SW480 (cell line): ENCODE results near the gene FSTL3.

Experiments
- DNase-seq: peaks from one replicate; pipeline ENCODE4 v3.0.0-alpha.2; 2016; ENCODE audit warnings: low spot score

Gene FSTL3

DNA sequence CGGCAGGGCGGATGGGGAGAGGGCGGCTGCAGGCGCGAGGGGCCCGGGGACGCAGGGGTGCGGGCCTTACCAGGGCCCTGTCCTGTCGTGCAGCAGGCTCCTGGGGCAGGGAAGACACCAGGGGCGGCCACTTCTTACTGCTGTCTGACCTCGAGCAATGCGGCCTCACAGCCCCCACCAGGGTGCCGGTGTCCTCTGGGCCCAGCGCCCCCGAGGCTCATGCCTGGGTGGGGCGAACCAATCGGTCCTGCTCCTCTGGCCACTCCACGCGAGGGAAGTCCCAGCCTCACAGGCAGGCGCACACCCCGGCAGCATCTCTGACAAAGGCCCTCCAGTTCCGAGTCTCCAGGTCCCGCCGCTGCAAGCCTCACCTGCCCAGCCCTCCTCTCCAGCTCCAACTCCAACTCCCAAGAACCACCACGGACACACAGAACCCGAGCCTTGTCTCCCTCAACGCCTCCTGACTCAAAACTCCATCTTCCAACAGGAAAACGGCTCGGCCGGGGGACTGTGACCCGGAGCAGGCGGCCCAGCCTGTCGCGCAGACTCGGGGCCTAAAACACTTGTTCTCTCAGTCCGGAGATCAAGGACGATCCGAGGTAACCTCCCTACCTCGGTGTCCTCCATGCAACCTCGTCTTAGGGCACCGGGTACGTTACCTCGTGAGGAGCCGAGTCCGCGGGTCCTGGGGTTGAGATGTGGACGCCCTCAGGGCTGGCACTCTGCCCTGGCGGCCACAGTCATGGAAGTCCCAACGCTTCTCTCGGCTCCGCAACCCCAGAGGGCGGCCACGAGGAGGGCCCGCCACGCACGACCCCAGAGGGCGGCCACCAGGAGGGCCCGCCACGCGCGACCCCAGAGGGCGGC lies 30.0 kb upstream of the FSTL3 start:
- no peak for DNase-seq

DNA sequence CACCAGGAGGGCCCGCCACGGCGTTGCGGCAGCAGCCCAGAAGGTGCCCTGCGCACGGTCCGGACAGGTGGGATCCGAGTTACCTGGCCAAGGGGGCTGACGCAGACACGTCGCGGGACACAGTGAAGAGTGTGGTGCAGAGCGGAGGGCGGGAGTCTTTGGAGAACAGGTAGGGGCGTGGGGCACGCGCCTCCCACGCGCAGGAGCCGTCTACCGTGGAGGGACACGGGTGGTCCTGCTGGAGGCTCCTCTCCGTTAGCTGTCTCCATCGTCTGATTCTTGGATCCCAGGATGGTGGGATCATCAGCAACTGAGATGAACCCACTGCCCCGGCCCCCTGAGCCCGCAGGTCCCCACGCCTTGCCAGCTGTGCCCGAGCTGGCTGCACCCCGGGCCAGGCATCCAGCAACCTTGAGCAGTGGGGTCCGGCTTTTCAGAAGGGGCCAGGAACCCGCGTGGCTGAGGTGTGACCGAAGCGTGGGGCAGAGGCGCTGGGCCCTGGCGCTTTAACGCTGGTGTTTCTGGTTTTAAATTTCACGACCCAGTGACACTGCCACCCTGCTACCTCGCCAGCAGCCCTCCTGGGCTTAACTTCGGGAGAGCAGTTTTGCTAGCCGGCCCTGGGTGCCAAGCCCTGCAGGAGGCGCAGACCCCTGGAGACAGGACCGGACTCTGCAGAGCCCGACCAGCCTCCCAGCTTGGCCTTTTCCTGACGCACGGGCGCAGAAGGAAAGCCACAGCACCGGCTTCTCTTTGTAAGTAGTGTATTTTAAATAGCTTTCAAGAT lies 29.2 kb upstream of the FSTL3 start:
- no peak for DNase-seq

DNA sequence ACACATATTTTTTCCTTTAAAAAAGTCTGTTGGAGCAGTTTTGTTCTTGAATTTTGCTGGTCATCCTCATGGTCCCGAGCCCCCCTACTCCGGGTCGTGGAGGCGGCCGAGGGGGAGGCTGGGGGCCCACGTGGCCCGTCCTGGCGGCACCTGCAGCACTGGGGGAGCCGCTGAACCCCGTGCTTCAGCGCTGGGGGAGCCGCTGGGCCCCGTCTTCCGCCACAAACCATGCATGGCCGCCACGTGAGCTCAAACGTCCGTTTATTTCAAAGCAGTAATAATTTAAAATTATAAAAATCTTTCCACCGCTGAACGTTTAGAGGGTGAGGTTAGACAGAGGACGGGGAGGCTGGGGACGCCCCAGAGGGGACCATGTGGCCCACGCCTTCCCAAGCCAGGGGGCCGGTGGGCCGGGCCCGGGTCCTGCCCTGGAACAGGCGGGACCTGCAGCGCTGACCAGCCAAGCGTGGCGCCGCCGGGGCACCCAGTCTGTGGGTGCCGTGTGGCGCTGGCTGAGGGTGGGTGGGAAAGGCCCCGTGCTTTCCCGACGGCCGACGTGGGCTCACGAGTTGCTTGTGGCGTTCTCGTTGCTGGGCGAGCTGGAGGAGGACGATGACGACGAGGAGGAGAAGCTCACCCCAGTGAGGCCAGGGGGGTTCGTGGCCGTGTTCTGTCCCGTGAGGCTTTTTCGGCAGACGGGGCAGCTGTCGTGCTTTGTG lies 28.5 kb upstream of the FSTL3 start:
- no peak for DNase-seq

DNA sequence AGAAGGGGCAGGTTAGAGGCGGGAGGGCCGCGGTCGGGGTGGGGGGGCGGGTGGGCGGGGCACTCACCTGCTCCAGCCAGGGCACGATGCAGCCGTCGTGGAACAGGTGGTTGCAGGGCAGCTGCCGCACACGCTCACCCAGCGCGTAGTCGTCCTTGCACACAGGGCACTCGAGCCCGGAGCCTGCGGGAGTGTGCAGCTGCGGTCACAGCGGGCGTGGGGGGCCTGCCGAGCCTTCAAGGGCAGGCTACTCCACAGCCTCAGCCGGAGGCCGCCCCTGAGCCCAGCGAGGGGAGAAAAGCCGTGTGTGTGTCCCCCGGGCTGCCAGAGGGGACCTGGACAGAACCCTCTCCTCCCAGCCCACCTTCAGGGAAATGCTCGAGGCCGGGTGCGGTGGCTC lies 27.9 kb upstream of the FSTL3 start:
- DNase-seq: no peak

DNA sequence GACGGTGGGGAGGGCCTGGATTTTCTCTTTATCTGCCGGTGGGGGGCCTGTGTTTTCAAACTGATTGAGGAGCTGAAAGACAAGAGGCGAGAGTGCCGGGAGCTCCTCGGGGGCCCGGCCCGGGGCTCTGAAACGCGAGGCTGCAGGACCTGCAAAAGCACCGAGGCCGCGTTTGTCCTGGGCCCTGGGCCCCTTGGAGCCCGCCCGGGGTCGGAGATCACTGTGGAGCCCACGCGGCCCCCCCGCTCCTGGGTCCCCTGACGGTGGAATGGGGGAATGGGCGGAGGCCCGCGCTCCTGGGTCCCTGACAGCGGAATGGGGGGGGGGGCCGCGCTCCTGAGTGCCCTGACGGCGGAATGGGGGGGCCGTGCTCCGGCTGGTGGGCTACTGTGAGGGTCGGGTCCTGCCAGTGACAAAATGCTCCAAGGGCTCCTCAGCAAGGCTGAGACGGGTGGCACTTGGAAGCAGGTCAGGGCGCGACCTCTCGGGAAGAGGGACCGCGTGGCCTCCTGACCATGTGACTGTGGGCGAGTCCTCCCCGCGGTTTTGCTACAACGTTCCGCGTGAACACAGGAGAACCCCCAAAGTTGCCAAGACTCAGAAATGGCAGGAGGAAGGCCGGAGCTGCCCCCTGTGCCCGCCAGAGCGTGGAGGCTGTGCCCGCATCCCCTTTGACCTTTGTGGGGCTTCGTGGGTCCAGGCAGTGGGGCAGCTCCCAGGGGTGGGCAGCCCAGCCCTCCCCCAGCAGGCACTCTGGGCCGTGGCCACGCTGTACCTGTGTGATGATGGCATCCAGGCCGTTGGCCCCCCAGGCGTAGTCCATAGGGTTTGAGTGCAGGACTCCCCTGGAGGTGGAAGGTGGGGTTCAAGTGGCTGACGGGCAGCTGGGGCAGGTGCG lies 27.0 kb upstream of the FSTL3 start:
- DNase-seq: no peak

DNA sequence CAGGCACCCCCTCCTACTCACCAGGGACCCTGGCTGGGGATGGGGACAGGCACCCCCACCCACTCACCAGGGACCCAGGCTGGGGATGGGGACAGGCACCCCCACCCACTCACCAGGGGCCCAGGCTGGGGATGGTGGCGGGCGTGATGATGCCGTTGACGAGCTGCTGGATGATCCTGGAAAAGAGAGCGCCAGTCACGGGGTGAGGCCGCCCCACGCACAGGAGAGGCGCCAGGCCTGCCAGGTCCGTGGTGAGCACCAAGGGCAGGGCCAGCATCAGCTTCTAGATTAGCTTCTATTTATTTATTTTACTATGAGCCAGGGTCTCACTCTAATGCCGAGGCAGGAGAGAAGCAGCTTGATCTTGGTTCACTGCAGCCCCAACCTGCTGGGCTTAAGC lies 26.1 kb upstream of the FSTL3 start:
- DNase-seq: no peak

DNA sequence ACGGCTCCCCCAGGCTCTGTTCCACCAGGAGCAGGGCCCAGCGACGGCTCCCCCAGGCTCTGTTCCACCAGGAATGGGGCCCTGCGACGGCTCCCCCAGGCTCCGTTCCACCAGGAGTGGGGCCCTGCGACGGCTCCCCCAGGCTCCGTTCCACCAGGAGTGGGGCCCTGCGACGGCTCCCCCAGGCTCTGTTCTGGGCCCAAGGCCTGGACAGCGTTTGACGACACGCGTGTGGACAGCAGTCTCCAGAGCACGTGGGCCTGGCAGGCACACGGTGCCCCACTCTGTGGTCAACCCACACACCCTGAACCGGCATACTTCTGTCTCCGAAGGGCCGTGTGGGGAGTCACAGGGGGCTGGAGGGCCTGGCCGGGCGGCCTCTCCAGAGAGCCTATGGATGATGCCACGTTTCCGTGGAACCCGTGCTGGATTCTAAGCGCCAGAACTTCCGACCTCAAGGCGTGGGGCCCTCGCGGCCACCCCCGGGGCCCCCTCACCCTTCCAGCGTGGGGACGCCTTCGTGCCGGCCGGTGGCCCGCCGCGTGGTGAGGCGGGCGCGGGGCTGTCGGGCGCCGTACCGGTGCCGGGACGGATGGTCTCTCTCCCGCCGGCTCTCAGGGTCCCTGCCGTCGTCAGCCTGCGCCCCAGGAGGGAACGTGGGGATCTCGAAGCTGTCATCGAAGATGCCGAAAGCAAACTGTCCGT lies 24.9 kb upstream of the FSTL3 start:
- DNase-seq: no peak

DNA sequence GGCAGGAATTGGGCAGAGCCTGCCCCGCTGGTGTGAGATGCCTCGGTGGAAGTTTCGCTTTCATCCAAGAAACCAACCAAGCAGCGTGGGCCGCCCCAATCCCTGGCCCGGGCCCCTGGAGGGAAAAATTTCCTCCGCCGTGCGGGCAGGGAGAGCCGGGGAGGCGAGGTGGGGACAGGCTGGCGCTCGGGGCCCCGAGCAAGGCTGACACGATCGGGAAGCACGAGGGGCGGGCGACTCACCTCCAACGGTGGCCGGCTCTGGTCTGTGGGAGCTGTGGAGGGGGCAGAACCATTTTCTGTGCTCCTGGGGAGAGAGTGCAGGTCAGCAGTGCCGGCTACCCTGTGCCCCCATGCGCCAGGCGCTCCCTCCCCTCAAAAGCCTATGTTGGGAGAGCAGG lies 24.2 kb upstream of the FSTL3 start:
- no peak for DNase-seq

DNA sequence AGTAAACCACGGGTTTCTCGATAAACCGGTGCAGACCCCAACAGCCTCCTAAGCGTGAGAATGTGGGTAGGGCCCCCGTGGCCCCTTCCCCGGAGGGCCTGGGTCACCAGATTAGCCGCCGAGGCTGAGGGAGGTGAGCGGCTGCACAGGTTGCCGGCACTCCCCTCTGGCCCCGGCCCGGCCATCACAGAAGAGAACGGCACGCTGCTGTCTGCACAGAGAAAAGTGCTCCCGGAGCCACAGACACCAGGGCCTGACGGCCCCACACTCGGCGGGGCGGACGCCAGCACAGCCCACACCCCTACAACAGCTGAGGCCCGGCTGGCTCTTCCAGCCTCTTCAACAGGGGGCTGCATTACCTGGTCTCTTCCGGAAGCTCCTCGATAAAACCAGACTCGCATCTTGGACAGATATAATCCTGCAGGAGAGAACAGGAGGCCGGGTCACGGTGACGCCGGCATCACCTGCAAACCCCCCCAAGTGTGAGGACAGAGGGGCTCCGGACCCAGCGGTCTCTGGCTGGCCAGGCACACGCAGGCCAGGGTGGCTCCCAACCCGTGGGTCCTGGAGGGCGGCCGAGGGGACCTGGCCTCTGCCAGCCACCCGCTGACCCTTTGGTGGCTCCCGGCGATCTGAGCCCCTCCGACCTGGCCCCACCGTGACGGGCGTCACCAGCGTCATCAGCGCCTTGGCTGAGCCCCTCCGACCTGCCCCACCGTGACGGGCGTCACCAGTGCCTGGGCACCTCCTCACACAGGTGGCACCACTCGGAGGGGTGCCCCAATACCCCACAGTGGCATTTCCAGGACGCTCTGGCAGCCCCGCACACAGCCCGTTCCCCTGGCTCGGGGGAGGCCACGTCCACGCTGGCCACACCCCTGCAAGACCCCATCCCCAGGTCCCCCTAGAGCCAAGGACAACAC lies 23.5 kb upstream of the FSTL3 start:
- no peak for DNase-seq

DNA sequence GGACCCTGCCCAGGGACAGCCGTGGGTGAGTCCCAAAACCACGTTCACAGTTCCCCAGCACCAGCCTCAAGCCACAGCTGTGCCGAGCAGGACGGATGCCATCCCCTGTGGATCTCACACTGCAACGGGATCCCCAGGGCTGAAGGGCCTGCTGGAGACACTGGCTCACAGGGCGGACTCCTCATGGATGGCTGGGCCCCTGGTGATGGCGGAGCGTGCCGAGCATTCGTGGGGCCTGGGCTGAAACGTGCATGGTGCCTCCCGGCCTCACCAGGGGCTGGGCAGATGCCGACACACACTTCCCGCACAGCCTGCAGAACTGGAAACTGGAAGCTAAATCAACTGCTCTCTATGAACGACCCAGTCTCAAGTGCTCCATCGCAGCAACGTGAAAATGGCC lies 22.8 kb upstream of the FSTL3 start:
- no peak for DNase-seq

DNA sequence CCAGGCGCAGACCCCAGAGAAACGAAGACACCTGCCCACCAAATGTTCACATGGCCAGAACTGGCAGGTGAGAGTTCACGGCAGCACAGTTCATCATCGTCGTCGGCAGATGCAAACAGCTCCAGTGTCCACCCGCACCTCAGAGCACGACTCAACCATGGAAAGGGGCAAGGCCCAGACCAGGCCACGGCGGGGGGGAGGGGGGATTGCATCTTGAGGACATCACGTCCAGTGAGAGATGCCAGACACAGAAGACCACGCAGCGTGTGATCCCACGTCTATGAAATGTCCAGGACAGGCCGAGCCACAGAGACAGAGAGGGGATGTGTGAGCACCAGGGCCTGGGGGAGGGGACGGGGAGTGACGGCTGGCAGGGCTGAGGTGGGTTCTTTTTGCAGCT lies 20.5 kb upstream of the FSTL3 start:
- no peak for DNase-seq

DNA sequence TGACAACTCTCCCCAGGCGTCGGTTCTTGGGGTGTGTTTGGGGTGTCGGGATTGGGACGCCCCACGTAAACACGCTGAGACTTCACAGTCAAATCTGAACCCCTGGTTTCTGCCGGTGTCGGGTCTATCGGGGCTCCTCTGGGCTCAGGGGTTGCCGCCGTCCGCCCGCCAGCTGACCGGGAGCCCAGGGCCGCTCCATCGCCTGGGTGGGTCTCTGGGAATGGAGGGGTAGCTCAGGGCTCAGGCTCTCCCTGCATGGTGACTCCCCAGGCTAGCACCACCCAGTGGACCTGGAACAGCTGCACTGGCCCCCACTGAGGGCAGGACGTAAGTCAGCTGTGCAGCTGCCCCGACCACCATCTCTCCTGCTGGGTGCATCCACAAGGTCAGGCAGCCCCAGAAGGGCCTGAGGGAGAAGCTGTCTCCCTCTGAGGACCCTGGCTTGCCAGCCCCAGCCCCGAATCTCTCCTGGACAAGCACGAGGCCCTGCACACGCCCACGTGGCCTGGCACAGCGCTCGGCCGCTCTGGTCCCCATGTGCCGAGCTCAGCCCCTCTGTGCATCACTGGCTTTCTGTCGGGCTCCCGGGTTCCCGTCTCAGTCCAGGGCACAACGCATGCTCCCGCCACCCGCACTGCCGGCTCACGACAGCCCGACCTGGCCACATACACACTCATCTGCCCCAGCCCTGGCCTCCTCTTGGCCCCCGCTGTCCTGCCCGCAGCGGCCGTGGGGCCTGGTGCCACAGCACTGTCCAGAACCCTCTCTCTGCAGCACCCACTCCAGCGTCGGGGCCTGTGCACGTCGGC lies 19.2 kb upstream of the FSTL3 start:
- no peak for DNase-seq

DNA sequence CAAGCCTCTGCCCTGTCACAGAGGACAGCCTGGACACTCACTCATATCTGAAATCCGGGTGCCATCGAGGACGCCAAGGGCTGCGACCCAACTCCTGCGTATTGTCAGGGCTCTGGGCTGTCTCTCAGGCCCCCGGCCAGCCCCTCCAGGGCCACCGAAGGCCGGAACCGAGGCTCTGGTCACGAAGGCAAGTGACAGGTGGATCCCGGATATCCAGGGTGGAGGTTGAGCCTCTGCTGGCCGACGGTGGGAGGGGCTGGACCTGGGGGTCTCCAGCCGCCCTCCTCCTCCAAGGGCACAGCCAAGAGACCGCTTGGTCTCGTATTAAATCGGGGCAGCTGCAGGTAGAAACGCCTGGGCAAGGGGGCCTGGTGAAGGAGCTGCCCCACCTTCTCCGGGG lies 18.6 kb upstream of the FSTL3 start:
- DNase-seq: no peak

DNA sequence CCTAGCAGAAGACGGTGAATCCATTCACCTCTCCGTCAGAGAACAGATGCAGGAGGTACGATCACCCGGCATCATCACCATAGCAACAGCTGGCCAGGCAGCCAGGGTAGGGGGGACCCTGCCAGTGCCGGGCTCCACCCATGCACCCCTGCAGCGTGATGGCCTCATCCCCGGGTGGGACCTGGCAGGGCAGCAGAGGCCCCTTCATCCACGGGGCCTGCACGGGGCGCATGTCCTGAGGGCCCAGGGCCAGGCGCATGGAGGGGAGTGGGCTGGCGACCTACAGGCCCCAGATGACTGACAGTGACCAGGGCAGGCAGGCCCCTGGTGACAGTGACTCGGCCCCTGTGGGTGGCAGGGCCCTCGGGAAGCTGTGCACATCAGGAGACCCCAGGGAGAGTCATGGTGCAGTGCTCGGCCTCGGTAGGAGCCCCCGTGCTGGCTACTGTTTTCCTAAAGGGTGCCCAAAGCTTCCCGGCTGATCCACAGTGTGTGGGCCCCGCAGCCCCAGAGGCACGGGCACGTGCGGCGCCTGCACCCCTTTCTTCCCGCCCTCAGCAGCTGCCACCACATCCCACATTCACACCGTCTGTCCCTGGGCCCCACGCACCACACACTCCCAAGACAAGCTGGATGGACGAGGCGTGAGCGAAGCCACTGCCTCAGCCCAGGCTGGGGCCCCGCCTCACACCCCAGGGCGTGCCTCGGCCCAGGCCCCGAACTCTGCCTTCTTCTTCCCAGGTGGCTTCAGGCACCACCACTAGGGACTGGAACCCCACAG lies 17.9 kb upstream of the FSTL3 start:
- DNase-seq: no peak

DNA sequence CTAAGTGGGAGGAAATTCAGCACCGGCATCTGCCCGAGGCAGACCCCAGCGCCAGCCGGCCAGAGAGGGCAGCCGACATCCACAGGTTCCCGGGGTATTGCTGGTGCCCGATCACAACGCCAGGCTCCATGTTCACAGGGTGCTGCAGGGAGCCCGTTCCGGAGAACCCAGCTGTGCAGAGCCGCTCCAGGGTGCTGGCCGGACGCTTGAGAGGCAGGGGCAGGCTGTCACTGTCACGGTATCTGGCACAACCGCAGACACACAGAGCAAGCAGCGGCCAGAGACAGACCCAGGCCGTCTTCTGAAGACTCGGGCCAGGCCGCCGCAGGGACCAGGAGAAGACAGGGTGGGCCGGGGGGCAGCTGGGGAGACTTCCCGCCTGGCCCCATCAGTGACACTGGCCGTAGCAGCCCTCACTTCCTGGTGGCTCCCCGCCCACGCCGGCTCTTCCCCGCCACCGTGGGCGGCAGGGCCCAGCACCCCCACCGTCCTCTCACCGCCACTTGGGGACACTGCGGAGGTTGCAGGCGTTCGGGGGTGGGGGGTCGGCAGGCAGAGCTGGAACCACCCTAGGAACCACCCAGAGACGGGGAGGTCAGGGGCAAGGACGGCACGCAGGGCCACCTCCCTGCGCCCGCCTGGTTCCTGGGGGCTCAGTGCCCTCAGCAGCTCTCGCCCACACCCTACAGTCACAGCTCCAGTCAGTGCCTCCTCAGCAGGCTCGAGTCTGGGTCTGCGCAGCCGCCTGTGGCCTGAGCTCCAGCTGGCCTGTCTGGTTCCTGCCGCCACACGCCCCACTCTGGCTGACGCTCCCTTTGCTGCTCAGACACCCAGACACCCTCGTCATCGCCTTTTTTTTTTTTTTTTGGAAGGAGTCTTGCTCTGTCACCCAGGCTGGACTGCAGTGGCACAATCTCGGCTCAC lies 17.0 kb upstream of the FSTL3 start:
- no peak for DNase-seq

DNA sequence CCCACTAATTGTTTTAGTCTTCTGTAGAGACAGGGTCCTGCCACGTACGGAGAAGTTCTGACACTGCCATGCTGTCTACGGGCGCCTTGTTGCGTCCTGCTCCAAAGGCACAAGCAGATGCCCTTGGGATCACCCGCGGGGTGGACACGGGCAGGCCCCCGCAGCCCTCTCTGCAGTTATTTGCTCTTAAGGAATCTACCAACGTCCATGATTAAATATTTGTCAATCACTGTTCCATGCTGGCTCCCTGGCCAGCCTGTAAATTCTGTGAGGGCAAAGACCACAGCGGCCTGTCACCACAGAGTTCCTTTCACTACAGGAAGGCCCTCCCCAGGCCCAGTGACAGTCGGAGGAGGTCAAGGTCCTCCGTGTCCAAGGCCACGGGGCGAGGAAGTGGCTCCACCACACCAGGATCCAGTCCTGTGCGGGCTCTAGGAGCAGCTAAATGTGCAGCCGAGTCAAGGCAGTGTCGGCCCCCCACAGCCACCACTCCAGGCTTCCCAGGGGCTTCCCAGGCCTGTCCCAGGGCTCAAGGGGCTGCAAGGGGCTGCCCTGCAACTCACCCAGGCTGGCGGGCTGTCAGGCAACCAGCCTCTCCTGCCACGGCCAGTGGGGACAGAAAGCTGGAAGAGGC lies 15.3 kb upstream of the FSTL3 start:
- DNase-seq: no peak
